GM19452 (cell line): ENCODE measurements around the gene LRFN5.
A peak's percentile ranks its signal among the peaks of the same experiment; 100 is the strongest.
"Not testable (repeated sequence)": the region's sequence is repeated elsewhere in the genome, so short reads cannot be mapped to it uniquely, and the experiment has no call there.

Source experiments
- ATAC-seq: cut with Tn5 transposase; IDR thresholded peaks from one replicate; pipeline ENCODE4 v1.9.1; 2021; ENCODE audit not compliant: unreplicated experiment

The LRFN5 gene

DNA sequence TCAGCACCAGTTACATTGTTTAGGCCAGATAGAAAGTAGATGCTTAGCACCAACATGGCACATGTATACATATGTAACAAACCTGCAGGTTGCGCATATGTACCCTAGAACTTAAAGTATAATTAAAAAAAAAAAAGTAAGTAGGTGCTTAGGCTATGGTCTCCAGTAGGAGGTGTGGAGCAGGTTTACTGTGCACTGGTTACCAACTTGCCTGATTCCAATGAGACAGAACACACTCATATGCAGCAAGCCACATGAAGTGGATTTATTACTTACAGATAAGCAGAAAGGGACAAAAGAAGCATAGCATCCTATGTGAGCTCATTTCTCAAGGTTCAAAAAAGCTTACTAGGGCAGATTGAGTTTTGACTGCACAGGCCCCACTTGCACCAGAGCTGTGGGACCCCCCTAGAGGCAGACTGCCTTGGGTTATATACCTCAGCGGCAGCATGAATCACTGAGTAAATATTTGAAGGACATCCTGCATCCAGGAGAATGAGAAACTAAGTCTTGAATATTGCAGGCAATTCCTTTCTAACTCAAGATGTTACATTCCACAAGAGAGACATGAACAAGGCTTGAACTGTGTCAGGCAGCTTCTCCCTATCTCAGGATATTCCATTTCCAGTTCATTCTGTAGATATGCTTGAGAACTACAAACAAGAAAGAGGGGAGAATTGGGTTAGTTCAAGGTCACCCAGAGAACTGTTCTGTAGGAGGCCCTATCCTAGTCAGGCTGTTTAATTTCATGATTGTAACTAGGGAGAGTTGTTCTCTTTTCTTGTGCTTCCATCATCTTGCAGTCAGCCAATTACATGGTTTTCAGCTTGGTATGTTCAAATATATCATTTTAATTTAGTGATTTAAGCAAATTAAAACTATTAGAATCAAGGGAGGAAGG lies 30.1 kb downstream of the LRFN5 start:
- ATAC-seq = no peak

- ATAC-seq = no peak
These were observed 35.0 kb downstream of the LRFN5 start for GRCh38 chr14:41641690-41642089.

DNA sequence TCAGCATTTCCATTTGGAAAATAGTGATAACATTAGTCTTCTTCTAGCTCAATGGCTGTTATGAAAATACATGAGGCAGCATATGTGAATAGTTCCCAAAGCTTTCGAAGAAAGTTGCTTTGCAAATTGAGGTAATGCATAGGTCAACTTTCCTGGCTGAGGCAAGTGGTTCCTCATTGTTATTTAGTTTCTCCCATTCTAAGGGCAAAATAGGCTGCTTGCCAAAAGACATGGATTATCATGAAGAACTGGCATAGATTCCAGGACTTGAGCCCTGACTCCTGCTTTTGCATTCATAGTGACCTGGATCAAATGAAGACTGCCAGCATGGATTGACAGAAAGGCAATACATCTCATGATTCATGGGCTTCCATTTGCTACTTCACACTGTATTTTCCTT lies 35.7 kb downstream of the LRFN5 start:
- no peak for ATAC-seq

- ATAC-seq = no peak
These were observed 36.1 kb downstream of the LRFN5 start for GRCh38 chr14:41642789-41643188.

GRCh38 chr14:41644606-41645005 lies 37.9 kb downstream of the LRFN5 start:
- ATAC-seq = no peak

GRCh38 chr14:41650802-41651201 lies 44.1 kb downstream of the LRFN5 start:
- ATAC-seq = no peak

GRCh38 chr14:41654196-41654595 lies 47.5 kb downstream of the LRFN5 start:
- no peak for ATAC-seq

DNA sequence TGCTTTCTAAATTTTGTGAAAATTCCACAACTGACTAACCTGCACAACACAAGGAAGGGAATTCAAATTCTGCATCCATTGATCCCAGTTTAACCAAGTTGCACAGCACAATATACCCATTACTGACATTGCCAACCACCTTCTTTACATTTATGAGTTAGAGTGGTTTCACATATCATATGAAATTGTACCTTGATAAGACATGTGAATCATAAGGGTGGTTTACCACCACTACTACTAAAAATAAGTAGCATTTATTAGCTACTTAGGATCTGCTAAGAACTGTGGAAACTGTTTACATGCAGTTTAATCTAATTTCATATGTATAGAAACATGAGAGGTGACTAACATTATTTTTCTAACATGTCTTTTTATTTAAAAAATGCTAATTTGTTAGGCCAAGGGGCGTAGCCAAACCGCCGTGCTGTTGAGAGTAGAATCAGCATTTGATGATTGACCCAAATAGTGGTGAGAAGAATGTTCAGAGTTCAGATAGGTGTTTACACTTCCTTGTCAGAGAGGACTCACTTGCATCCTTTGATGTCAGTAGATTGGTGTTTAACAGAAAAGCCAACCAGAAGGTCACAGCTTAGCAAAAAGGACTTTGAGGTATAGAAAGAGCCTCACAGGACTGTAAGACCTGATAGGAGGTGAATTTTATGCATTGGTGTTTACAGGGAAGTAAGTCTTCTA lies 56.2 kb downstream of the LRFN5 start:
- ATAC-seq = no peak

DNA sequence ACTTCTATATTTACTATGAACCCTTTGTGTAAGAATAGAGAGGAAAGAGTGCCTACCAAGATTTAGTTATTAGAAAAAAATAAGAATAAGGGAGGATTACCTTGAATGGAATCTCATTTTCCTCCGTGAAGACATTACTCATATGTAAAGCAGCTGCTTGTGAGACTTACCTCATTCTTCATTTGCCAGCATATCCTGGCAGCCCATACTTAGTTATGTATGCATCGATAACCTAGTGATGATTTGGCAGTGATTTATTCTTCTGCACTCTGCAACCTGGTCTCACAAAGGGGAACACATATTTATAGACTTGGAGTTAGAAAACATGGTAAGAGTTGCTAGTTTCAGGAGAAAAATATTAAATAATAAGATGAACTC lies 56.8 kb downstream of the LRFN5 start:
- no peak for ATAC-seq

- no peak for ATAC-seq
These were observed 59.6 kb downstream of the LRFN5 start for GRCh38 chr14:41666301-41666700.

GRCh38 chr14:41668356-41668755 lies 61.7 kb downstream of the LRFN5 start:
- no peak for ATAC-seq

GRCh38 chr14:41673601-41674000 lies 66.9 kb downstream of the LRFN5 start:
- ATAC-seq = not testable (repeated sequence)

DNA sequence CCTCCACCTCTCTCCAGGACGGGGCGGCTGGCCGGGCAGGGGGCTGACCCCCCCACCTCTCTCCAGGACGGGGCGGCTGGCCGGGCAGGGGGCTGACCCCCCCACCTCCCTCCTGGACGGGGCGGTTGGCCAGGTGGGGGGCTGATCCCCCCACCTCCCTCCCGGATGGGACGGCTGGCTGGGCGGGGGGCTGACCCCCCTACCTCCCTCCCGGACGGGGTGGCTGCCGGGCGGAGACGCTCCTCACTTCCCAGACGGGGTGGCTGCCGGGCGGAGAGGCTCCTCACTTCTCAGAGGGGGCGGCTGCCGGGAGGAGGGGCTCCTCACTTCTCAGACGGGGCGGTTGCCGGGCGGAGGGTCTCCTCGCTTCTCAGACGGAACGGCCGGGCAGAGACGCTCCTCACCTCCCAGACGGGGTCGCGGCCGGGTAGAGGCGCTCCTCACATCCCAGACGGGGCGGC lies 67.9 kb downstream of the LRFN5 start:
- ATAC-seq = not testable (repeated sequence)

GRCh38 chr14:41699486-41699885 lies 92.8 kb downstream of the LRFN5 start:
- no peak for ATAC-seq

- ATAC-seq = no peak
These were observed 111.9 kb downstream of the LRFN5 start for GRCh38 chr14:41718477-41719166.

DNA sequence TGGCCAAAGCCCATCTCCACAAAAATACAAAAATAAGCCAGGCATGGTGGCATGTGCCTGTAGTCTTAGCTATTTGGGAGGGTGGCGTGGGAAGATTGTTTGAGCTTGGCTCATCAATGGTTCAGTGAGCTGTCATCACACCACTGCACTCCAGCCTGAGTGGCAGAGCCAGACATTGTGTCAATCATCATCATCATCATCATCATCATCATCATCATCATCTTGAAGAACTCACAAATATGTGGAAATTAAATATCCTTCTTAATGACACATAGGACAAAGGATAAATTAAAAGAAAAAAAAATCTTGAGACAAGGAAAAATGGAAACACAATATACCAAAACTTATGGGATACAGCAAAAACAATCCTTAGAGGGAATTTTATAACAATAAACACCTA lies 132.5 kb downstream of the LRFN5 start:
- no peak for ATAC-seq

DNA sequence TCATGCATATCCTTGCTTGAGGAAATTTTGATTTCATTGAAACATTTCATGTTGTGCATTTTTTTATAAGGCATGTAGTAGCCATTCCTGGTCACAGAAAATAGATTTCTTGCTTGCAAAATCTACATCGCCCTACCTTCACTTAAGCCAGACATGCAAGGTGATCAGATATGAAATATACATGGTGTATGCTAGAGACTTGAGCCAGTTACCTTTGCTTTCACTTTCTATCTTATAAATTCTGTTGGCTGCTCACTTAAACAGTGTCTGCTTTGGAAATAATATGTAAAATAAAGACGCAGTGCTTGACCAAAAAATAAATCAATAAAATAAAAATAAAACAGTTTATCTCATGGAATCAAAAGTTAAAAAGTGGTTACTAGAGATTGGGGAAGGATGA lies 136.5 kb downstream of the LRFN5 start:
- no peak for ATAC-seq

- peak; percentile 86 for ATAC-seq
These were observed 142.8 kb downstream of the LRFN5 start for GRCh38 chr14:41749429-41749828.

- not testable (repeated sequence) for ATAC-seq
These were observed 143.9 kb downstream of the LRFN5 start for GRCh38 chr14:41750575-41750974.

- ATAC-seq = no peak
These were observed 151.5 kb downstream of the LRFN5 start for GRCh38 chr14:41758011-41758665.

DNA sequence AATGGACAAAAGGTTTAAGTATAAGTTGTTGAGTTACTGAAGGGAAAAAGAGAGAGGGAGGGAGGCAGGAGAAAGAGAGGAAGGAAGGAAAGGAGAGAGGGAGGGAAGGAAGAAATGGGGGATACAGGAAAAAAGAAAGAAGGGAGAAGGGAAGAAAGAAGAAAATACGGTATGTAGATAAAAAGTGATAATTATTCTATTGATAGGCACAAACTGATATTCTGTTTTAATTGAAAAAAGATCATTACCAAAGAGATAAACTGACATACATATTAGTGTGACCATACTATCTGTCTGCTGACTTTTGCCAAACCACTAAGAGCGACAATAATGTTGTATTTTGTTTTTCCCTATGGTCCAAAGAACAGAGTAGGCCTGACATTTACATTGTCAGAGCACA lies 154.5 kb downstream of the LRFN5 start:
- no peak for ATAC-seq
